ENCODE data around the gene TSPAN3. TPM values are rescaled to one million over a fixed set of nuclear protein-coding genes. Genes with fewer than 3 reads are reported as not detected.
A peak's percentile ranks its signal among the peaks of the same experiment; 100 is the strongest.

The TSPAN3 gene
- total and polyA plus RNA-seq, 10 of the 15 experiments (the other 5 are each of a cell fraction or from before 2014, with no cell fraction given) = 18.9 to 114 (median 57.2) TPM

DNA sequence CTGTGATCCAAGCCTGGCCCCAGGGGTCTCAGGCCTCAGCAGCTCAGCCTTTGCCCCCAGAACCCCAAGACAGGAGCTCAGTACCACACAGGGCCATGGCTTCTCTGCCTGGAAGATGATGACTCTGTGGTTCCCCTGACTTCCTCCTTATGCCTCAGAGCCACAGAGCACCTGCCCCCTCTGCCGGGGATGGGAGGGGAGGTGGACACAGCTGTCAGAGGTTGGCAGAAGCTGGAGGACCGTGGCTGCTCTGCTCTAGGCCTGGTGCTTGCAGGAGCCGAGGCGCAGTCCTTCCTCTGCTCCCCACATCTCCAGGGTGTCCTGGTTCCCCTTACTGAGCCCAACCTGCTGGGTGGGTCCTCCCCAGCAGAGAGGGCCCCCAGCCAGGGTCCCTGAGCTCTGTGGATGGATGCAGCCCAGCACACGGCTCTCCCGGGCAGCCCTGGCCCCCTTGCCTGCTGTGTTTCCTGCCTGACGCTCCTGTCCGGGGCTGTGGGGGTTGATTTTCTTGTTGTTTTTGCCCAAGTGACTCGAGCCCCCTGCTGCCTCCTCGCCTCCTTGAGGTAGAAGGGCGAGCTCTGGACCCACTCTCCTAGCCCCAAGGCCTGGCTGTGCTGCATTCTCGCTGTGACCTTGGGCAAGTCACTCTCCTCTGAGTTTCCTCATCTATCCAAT, 39.4 kb downstream of the TSPAN3 start:
- no peak for DNase-seq (ENCODE audit: low read depth, low spot score)
- WGBS (ENCODE audit: insufficient coverage, insufficient replicate concordance, low lambda C conversion rate, missing lambda C conversion rate) = 77% methylated on average over 10 of the region's 12 CpGs
- ChIA-PET RAD21 (ENCODE audit: unreplicated experiment) (interaction anchor here (0.9 to 9.5 kb wide), 28 partner anchors 12 to 512 kb away, joined by 3 to 189 read pairs (median 4); partner anchors contain the start of gene PSTPIP1), CTCF (interaction anchor here (0.7 to 17.4 kb wide), 26 partner anchors 9 to 512 kb away, joined by 3 to 483 read pairs (median 5); partner anchors contain the start of gene SCAPER), SMC1A (ENCODE audit: uncharacterized antibody, unreplicated experiment) (interaction anchor here (0.6 to 22.2 kb wide), 27 partner anchors 9 to 525 kb away, joined by 3 to 375 read pairs (median 4); no protein-coding TSS in a partner anchor), POLR2A (interaction anchor here (0.9 to 1.9 kb wide), 3 partner anchors 10 to 57 kb away, joined by 3 to 7 read pairs (median 5); no protein-coding TSS in a partner anchor)
- Histone ChIP-seq H3K4me3 (no peak overlapping the region), H3K79me2 (ENCODE audit: control insufficient read depth, insufficient read depth, low read length) (no peaks in the 10 kb centered on the region), H3K9ac (ENCODE audit: control insufficient read depth, insufficient read depth, low read length) (no peak overlapping the region), H2AFZ (ENCODE audit: control insufficient read depth, low read depth, low read length) (no peak overlapping the region), H4K20me1 (ENCODE audit: control insufficient read depth, insufficient read depth) (no peaks in the 10 kb centered on the region), H3K27ac (ENCODE audit: control insufficient read depth, insufficient read depth) (no peak overlapping the region), H3K27me3 (replicated peaks in 1 of 2; ENCODE audit: control insufficient read depth in 2 of 2, insufficient read depth in 2 of 2, low read length in 1 of 2) (no peaks in the 10 kb centered on the region), H3K4me1 (ENCODE audit: control insufficient read depth, insufficient read depth, low read length) (no peaks in the 10 kb centered on the region), H3K4me2 (ENCODE audit: control insufficient read depth, insufficient read depth) (no peak overlapping the region), H3K36me3 (ENCODE audit: control insufficient read depth in 2 of 2, insufficient read depth in 2 of 2, low read length in 1 of 2) (no peaks in the 10 kb centered on the region), H3K9me3 (replicated peaks; ENCODE audit: control insufficient read depth, insufficient read depth, low read length) (no peaks in the 10 kb centered on the region)
- no TSS peak for BruUV-seq (replicated peaks)
- intact Hi-C loops (cut with micrococcal nuclease; ENCODE audit: unreplicated experiment) = loop anchor here (5.0 kb wide), 1 partner anchor 51 kb away; no protein-coding TSS in a partner anchor
- ATAC-seq = peak; percentile 89
- in situ Hi-C loops (cut with MboI) = no loop called here
- TF ChIP-seq CREB1 (IDR thresholded peaks at IDR 0.05; ENCODE audit: low read depth) = no peak
- TF ChIP-seq, protein P1, sequence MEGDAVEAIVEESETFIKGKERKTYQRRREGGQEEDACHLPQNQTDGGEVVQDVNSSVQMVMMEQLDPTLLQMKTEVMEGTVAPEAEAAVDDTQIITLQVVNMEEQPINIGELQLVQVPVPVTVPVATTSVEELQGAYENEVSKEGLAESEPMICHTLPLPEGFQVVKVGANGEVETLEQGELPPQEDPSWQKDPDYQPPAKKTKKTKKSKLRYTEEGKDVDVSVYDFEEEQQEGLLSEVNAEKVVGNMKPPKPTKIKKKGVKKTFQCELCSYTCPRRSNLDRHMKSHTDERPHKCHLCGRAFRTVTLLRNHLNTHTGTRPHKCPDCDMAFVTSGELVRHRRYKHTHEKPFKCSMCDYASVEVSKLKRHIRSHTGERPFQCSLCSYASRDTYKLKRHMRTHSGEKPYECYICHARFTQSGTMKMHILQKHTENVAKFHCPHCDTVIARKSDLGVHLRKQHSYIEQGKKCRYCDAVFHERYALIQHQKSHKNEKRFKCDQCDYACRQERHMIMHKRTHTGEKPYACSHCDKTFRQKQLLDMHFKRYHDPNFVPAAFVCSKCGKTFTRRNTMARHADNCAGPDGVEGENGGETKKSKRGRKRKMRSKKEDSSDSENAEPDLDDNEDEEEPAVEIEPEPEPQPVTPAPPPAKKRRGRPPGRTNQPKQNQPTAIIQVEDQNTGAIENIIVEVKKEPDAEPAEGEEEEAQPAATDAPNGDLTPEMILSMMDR (IDR thresholded peaks at IDR 0.05 in 2 of 3, conservative IDR thresholded peaks at IDR 0.05 in 1 of 3; ENCODE audit: control insufficient read depth in 2 of 3, extremely low read depth in 1 of 3, insufficient read depth in 1 of 3, low read depth in 3 of 3, low read length in 3 of 3) = peak; percentile 38 to 73 (median 58); a peak in 4 of 6 replicates
- TF ChIP-seq GATAD2B (conservative IDR thresholded peaks at IDR 0.05; ENCODE audit: low read depth) = no peak
- peak; percentile 73; the same call in 1 of the 2 replicates for TF ChIP-seq SPI1 (IDR thresholded peaks at IDR 0.05; ENCODE audit: borderline replicate concordance, insufficient read depth, low read depth, low read length)
- 0 out of 2 replicates have a peak, but pooled peaks have one; percentile 20 for TF ChIP-seq CHD2 (IDR thresholded peaks at IDR 0.05; ENCODE audit: borderline replicate concordance, low read depth, low read length)
- TF ChIP-seq RAD21 (IDR thresholded peaks at IDR 0.05; ENCODE audit: insufficient read depth, low read depth, low read length) = peak; percentile 72
- TF ChIP-seq POLR2A (IDR thresholded peaks at IDR 0.05; ENCODE audit: low read depth, low read length) = 0 out of 2 replicates have a peak, but pooled peaks have one; percentile 12
- TF ChIP-seq SMC3 (IDR thresholded peaks at IDR 0.05; ENCODE audit: borderline replicate concordance, low read length) = peak; percentile 73
- no peak for TF ChIP-seq SMAD1 (IDR thresholded peaks at IDR 0.05; ENCODE audit: low read depth, partially characterized antibody)
- 0 out of 2 replicates have a peak, but pooled peaks have one; percentile 10 for TF ChIP-seq IKZF1 (conservative IDR thresholded peaks at IDR 0.05)
- peak; percentile 25; the same call in 1 of the 2 replicates for TF ChIP-seq RUNX3 (IDR thresholded peaks at IDR 0.05; ENCODE audit: low read length)
- FAIRE-seq = peak; percentile 71
